Measurements from ENCODE around the gene FEZF1.
A peak's percentile ranks its signal among the peaks of the same experiment; 100 is the strongest.

FEZF1 gene

DNA sequence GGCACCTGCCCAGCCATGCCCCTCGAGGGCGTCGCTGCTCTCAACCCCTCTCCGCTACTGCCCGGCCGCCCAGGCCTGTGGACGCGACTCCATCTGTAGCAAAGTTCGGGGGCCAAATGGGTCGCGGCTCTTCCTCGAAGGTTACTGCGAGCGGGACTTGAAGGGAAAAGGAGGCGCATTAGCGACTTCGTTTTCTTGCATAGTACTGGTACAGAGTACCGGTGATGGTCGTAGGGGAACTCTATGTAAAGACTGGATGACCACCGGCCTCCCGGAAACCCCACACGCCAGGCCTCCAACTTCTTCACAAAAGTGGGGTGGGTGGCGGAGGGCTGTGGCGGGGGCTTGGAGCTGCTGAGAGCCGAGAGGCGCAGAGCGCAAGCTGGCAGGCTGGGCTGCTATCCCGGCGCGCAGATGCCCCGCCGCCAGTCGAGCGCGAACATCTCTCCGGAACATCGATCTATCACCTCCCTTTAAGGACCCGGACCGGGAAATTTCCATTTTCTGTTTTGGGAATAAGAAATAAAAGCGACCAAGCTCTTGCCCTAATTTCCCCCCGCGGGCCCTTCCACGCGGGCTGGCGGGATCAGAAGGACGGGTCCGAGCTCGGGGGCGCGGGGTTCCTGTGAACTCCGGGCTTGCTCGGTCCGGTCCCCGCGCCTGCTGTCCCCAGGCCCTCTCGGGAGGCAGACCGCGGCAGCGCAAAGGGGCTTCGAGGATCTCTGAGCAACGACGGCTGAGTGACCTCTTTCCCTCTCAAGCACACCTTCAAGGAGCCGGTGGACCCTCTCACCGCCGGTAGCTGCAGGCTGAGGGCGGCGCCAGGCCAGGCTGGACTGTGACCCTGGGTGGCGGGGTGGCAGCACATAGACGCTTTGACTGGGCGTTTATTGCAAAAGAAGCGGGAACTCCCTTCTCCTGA, 12.2 kb upstream of the FEZF1 start:
- Histone ChIP-seq H3K9ac (ENCODE audit: low read length) (no peak overlapping the region), H3K4me3 (ENCODE audit: low read depth, low read length) (peak overlapping the region; percentile 55), H3K27ac (ENCODE audit: low read depth, low read length) (no peak overlapping the region), H3K27me3 (ENCODE audit: control insufficient read depth, insufficient read depth, low read length) (peaks cover 86% of the 10 kb centered on the region), H3K4me1 (ENCODE audit: control insufficient read depth, insufficient read depth, low read length) (peaks cover 26% of the 10 kb centered on the region), H3K36me3 (ENCODE audit: control insufficient read depth, insufficient read depth, low read length) (no peaks in the 10 kb centered on the region), H3K9me3 (ENCODE audit: control insufficient read depth, insufficient read depth, low read depth, low read length) (no peaks in the 10 kb centered on the region)

DNA sequence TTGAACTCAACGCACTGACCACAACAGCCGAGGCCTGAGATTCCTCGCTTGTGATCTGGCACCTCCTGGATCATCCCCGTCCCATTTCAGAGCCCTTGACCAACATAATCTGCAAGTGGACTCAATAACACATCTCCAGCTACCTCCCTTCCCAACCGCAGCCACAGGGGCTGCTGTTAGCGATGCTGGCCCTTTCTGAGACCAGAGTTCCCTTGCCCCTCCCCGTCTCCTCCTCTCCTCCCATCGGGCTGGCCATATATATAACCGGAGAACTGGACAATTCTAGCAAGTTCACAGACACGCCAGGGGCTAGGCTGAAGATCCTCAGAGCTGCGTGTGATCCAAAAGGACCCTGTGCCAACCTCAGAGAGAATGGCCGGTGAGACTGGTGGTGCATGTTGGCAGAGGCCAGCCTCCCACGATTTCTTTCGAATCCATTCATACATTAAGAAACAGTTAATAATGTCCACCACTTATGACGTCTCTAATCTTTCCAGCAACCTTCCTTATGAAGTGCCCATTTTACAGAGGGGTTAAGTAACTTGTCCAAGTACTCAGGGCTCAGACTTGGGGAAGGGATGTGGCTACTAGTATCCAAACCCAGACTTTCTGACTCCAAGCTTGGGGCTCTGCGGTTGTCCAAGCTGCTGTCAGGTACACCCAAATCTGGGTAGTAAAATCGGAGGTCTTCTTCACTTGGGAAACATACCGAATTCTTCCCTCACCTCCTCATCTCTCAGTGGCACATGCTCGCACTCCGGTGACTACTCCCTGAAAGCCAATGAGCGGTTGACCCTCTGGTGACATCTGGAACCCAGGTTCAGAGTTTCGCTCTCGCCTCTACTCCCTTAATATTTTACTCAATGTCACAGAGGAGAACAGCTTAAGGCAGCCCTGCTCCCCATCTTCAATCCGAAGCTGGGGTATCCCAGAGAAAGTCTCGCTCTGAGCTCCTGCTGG, 11.2 kb upstream of the FEZF1 start:
- H3K27me3 ChIP-seq (ENCODE audit: control insufficient read depth, insufficient read depth, low read length), result peaks cover 95% of the 10 kb centered on the region
- no peak overlapping the region for H3K9ac ChIP-seq (ENCODE audit: low read length)
- H3K4me1 ChIP-seq (ENCODE audit: control insufficient read depth, insufficient read depth, low read length), result peaks cover 33% of the 10 kb centered on the region
- H3K9me3 ChIP-seq (ENCODE audit: control insufficient read depth, insufficient read depth, low read depth, low read length), result no peaks in the 10 kb centered on the region
- no peaks in the 10 kb centered on the region for H3K36me3 ChIP-seq (ENCODE audit: control insufficient read depth, insufficient read depth, low read length)
- H3K27ac ChIP-seq (ENCODE audit: low read depth, low read length), result no peak overlapping the region
- H3K4me3 ChIP-seq (ENCODE audit: low read depth, low read length), result peak overlapping the region; percentile 57

DNA sequence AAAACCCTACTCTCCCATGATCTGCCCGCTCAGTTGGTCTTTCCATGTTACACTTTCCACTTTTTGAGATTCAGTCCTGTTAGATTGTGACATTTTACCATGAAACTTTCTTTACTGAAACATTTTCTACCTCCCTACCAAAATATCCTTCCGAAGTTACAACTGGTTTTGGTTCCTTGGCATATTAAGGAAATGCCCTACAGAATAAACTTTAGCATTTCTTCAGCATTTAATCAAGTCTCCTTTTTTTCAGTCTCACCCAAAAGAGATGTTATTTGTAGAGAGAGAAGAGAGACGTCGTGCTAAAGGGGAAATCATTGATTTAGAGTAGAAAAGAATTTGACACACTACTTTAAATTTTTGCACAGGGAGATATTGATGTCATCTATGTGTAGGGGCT, 9.7 kb upstream of the FEZF1 start:
- no peak overlapping the region for H3K9ac ChIP-seq (ENCODE audit: low read length)
- H3K27me3 ChIP-seq (ENCODE audit: control insufficient read depth, insufficient read depth, low read length), result peaks cover 99% of the 10 kb centered on the region
- H3K4me3 ChIP-seq (ENCODE audit: low read depth, low read length), result peak overlapping the region; percentile 57
- no peaks in the 10 kb centered on the region for H3K36me3 ChIP-seq (ENCODE audit: control insufficient read depth, insufficient read depth, low read length)
- H3K9me3 ChIP-seq (ENCODE audit: control insufficient read depth, insufficient read depth, low read depth, low read length), result no peaks in the 10 kb centered on the region
- H3K4me1 ChIP-seq (ENCODE audit: control insufficient read depth, insufficient read depth, low read length), result peaks cover 39% of the 10 kb centered on the region
- no peak overlapping the region for H3K27ac ChIP-seq (ENCODE audit: low read depth, low read length)

DNA sequence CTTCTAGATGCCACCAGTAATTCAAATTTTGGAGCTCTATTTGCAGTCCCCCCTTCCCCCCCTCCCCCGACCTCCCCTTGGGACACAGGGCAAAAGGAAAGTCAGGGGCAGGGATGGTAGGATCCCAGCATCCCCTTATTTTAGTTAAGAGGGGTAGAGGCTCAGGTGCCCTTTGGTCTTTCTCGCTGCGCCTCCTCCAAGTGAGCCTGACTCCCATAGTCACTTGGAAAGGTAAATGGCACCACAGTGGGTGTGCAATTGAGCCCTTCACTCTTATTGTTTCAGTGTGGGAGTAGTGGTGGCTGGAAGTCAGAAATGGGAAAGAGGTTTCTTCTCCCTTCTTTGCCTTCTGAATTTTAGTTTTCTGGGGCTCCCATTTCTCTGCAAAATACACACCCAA, 8.2 kb upstream of the FEZF1 start:
- Histone ChIP-seq H3K27me3 (ENCODE audit: control insufficient read depth, insufficient read depth, low read length) (peaks cover 100% of the 10 kb centered on the region), H3K9me3 (ENCODE audit: control insufficient read depth, insufficient read depth, low read depth, low read length) (no peaks in the 10 kb centered on the region), H3K4me1 (ENCODE audit: control insufficient read depth, insufficient read depth, low read length) (peaks cover 46% of the 10 kb centered on the region), H3K9ac (ENCODE audit: low read length) (no peak overlapping the region), H3K27ac (ENCODE audit: low read depth, low read length) (no peak overlapping the region), H3K4me3 (ENCODE audit: low read depth, low read length) (no peak overlapping the region), H3K36me3 (ENCODE audit: control insufficient read depth, insufficient read depth, low read length) (no peaks in the 10 kb centered on the region)

DNA sequence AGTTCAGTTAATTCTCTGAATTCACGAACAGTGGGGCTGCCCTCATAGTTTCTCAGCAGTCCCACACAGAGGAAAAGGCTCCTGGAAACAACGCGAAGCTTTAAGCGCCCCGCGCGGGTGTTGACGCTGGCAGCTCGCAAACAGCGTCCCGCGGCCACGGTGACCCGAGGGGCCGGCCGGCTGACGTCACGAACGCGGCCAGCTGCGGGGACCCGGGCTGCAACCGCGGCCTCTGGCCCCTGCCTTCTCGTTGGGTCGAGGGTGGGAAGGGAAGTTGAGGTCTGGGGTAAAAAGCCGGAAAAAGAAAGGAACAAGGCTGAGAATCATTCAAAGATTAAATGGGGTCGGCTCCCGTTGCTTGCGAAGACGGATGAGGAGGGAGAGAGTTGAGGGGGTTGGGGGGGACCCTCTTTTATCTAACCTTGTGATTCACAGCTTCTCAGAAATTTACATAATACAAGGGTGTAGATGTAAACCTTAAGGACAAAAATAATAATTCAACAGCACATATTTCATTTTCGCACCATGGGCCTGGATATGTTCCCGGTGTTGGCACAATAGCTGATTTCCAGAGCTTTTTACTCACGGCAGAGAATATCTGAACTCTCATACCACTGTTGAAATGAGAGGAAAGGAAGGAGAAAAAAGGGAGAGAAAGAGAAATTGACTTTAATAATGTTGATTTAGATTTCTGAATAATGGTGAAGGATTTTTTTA, 7.3 kb upstream of the FEZF1 start:
- peak overlapping the region; percentile 62 for H3K4me3 ChIP-seq (ENCODE audit: low read depth, low read length)
- peaks cover 100% of the 10 kb centered on the region for H3K27me3 ChIP-seq (ENCODE audit: control insufficient read depth, insufficient read depth, low read length)
- H3K27ac ChIP-seq (ENCODE audit: low read depth, low read length), result no peak overlapping the region
- H3K36me3 ChIP-seq (ENCODE audit: control insufficient read depth, insufficient read depth, low read length), result no peaks in the 10 kb centered on the region
- H3K9me3 ChIP-seq (ENCODE audit: control insufficient read depth, insufficient read depth, low read depth, low read length), result no peaks in the 10 kb centered on the region
- no peak overlapping the region for H3K9ac ChIP-seq (ENCODE audit: low read length)
- peaks cover 49% of the 10 kb centered on the region for H3K4me1 ChIP-seq (ENCODE audit: control insufficient read depth, insufficient read depth, low read length)

DNA sequence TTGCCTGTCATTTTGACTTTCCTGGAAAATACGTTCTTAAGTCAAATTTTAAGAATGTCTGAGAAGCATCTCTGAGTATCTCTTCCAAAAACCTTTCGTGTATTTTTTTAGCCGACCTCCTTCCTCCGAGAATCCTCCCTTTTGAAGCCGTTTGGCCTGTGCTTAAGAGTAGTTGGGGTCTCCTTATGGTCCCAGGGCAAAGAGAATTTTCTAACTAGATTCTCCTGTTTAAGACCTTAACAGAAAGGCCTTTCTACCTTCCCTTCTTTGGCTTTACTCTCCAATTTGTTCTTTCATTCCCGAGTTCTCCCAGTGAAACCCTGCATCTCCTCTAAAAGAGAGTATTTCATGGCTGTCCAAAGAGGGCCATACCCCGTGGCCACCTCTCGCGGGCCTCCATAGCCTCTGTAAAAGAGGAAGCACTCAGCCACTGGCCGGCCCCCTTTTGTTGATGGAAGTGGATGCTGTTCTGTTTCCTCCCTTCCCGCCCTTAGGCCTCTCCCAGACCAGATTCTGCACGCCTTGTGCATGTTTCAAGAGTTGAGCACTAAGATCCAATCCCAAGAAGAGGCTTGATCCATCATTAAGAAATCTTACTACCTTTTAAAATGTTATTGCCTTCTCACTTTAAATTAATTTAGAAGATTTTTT, 6.6 kb upstream of the FEZF1 start:
- no peak overlapping the region for H3K9ac ChIP-seq (ENCODE audit: low read length)
- H3K36me3 ChIP-seq (ENCODE audit: control insufficient read depth, insufficient read depth, low read length), result no peaks in the 10 kb centered on the region
- no peaks in the 10 kb centered on the region for H3K9me3 ChIP-seq (ENCODE audit: control insufficient read depth, insufficient read depth, low read depth, low read length)
- peaks cover 50% of the 10 kb centered on the region for H3K4me1 ChIP-seq (ENCODE audit: control insufficient read depth, insufficient read depth, low read length)
- no peak overlapping the region for H3K27ac ChIP-seq (ENCODE audit: low read depth, low read length)
- H3K4me3 ChIP-seq (ENCODE audit: low read depth, low read length), result peak overlapping the region; percentile 62
- peaks cover 100% of the 10 kb centered on the region for H3K27me3 ChIP-seq (ENCODE audit: control insufficient read depth, insufficient read depth, low read length)

DNA sequence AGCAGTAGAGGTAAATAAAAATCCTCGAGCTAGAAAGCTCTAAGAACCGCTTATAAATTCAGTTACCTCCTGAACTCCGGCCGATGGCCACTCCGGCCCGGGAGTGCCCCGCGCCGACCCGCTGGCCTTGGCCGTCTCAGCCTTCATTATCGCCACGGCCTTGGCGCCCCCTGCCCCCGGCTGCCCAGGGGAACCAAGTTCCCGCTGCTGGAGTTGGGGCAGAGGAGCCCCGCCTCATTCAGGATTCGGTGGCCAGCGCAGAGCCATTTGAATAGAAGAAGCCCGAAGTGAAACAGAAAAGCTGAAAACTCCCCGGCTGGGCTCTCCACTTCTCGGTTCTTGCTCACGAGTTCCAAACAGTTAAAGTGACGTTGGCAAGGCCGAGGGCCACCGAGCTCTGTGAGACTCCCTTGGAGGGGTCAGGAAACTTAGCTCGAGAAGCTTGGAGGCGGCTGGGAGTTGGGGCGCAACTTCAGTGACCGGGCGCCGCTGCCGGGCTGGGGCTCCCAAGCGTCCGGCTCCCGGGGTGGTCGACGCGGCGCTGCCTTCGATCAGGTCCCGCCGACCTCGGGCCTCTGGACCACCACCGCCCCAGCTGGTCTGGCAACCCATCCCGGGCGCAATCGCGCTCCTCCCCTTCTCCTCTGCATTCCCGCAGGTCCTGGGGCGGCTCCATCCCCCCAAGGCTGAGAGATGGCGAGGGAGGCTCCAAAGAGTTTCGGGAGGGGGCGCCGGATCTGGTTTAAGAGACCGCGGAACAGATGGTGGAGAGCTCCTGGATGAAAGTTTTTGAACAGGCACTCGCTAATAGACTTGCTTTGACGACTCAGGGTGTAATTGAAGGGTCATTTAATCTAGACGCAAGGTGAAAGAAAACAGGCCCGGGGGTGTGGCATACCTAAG, 5.8 kb upstream of the FEZF1 start:
- Histone ChIP-seq H3K4me3 (ENCODE audit: low read depth, low read length) (peak overlapping the region; percentile 62), H3K4me1 (ENCODE audit: control insufficient read depth, insufficient read depth, low read length) (peaks cover 44% of the 10 kb centered on the region), H3K27me3 (ENCODE audit: control insufficient read depth, insufficient read depth, low read length) (peaks cover 100% of the 10 kb centered on the region)

DNA sequence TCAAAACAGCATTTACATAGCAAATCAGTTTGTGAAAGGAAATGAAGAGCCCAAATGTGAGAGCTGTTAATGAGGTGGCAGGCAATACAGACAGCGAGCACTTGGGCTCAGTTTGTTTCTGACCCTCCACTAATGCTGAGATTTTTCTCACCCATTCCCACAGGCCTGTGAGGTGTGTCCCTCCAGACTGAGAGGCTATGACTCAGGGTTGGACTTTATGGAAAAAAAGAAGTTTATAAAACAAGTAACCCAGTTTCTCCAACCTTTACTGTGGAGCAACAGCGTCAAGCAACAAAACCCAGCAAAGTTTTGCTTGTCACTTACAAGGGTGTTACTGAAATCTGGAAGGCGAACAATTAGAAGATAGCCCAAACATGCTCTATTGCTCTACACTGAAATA, 4.9 kb upstream of the FEZF1 start:
- H3K27ac ChIP-seq (ENCODE audit: low read depth, low read length), result no peak overlapping the region
- H3K9ac ChIP-seq (ENCODE audit: low read length), result no peak overlapping the region
- no peaks in the 10 kb centered on the region for H3K36me3 ChIP-seq (ENCODE audit: control insufficient read depth, insufficient read depth, low read length)
- peaks cover 100% of the 10 kb centered on the region for H3K27me3 ChIP-seq (ENCODE audit: control insufficient read depth, insufficient read depth, low read length)
- peaks cover 35% of the 10 kb centered on the region for H3K4me1 ChIP-seq (ENCODE audit: control insufficient read depth, insufficient read depth, low read length)
- no peaks in the 10 kb centered on the region for H3K9me3 ChIP-seq (ENCODE audit: control insufficient read depth, insufficient read depth, low read depth, low read length)
- peak overlapping the region; percentile 62 for H3K4me3 ChIP-seq (ENCODE audit: low read depth, low read length)

More for the DNA sequence above, 5.8 kb upstream of the FEZF1 start:
- no peak overlapping the region for H3K27ac ChIP-seq (ENCODE audit: low read depth, low read length)
- H3K9ac ChIP-seq (ENCODE audit: low read length), result peak overlapping the region; percentile 14
- H3K9me3 ChIP-seq (ENCODE audit: control insufficient read depth, insufficient read depth, low read depth, low read length), result no peaks in the 10 kb centered on the region
- no peaks in the 10 kb centered on the region for H3K36me3 ChIP-seq (ENCODE audit: control insufficient read depth, insufficient read depth, low read length)

DNA sequence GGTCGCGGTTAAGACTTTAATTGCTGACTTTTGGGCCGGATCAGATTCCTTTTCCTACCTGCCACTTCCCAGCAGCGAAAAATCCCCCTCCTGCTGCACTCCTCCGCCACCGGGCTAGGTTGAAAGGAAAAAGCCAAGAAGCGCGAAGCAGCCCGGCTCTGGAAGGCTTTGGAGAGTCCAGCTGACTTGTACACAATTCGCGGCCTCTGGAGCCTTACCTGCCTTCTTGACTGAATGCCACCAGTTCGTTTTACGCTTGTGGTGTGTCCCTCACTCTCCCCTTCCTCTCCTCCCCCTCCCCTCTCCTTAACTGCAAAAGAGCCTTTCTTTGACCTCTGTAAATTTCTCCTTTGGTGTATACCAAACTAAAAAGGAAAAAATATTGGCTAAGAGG, 2.7 kb upstream of the FEZF1 start:
- H3K9ac ChIP-seq (ENCODE audit: low read length), result peak overlapping the region; percentile 10
- H3K9me3 ChIP-seq (ENCODE audit: control insufficient read depth, insufficient read depth, low read depth, low read length), result no peaks in the 10 kb centered on the region
- peaks cover 44% of the 10 kb centered on the region for H3K4me1 ChIP-seq (ENCODE audit: control insufficient read depth, insufficient read depth, low read length)
- H3K4me3 ChIP-seq (ENCODE audit: low read depth, low read length), result peak overlapping the region; percentile 58
- peaks cover 100% of the 10 kb centered on the region for H3K27me3 ChIP-seq (ENCODE audit: control insufficient read depth, insufficient read depth, low read length)
- H3K36me3 ChIP-seq (ENCODE audit: control insufficient read depth, insufficient read depth, low read length), result no peaks in the 10 kb centered on the region
- no peak overlapping the region for H3K27ac ChIP-seq (ENCODE audit: low read depth, low read length)
